ENCODE results near the gene SUSD5.

DNA sequence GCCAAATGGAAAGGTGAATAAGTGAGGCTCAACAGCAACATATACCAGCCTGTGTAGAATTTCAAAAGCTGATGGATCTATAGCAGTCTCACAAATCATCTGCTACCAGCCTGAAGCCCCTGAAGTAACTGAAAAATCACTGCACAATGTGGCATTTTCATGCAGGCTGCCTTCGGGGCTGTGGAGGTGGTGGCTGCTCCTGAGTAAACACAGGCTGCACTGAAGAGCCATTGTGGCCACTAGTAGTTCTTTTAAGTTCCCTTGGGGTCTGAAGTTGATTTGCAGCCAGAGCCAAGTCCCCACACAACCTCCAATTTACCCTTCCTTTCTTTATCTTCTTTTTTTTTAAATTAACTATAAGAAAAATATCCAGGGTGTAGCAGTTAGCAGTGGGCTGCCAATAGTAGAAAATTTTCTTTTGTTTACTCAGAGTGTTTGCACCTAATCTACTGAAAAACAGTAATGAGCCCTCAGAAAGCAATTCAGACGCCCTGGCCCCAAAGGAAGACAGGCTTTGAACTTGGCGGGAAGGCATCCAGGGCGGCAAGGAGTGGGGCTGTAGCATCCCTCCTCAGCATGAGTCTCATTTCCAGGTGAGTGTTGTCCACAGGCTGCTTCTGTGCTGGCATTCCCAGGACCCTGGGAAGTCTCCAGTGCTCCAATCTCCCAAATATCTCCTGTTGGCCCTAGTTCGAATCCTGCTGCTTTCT lies 13.3 kb upstream of the SUSD5 start:
- TF ChIP-seq, protein P1, sequence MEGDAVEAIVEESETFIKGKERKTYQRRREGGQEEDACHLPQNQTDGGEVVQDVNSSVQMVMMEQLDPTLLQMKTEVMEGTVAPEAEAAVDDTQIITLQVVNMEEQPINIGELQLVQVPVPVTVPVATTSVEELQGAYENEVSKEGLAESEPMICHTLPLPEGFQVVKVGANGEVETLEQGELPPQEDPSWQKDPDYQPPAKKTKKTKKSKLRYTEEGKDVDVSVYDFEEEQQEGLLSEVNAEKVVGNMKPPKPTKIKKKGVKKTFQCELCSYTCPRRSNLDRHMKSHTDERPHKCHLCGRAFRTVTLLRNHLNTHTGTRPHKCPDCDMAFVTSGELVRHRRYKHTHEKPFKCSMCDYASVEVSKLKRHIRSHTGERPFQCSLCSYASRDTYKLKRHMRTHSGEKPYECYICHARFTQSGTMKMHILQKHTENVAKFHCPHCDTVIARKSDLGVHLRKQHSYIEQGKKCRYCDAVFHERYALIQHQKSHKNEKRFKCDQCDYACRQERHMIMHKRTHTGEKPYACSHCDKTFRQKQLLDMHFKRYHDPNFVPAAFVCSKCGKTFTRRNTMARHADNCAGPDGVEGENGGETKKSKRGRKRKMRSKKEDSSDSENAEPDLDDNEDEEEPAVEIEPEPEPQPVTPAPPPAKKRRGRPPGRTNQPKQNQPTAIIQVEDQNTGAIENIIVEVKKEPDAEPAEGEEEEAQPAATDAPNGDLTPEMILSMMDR (IDR thresholded peaks at IDR 0.05): no peak
- TF ChIP-seq POLR2A (IDR thresholded peaks at IDR 0.05): no peak
